HG02885 (cell line): Measurements from ENCODE around the gene RFFL.
"Not testable (repeated sequence)": the region's sequence is repeated elsewhere in the genome, so short reads cannot be mapped to it uniquely, and the experiment has no call there.

Source experiments
- ATAC-seq: cut with Tn5 transposase; IDR thresholded peaks from one replicate; pipeline ENCODE4 v1.9.1; 2021; ENCODE audit warnings: mild to moderate bottlenecking; ENCODE audit not compliant: unreplicated experiment, poor library complexity

RFFL gene

GRCh38 chr17:35063514-35064223 lies at the start of gene RFFL:
Gene RFFL (minus strand): TSS chr17:35063707. CDS start chr17:35026553, 37,154 bp downstream.
- ATAC-seq: peak; percentile 84

- not testable (repeated sequence) for ATAC-seq
Observed at GRCh38 chr17:35110791-35111190, 47.3 kb upstream of the RFFL start.

GRCh38 chr17:35104844-35105450 lies 41.4 kb upstream of the RFFL start:
- no peak for ATAC-seq

GRCh38 chr17:35103271-35103670 lies 39.8 kb upstream of the RFFL start:
- ATAC-seq: no peak

GRCh38 chr17:35101725-35102124 lies 38.2 kb upstream of the RFFL start:
- no peak for ATAC-seq

- ATAC-seq: no peak
Observed at GRCh38 chr17:35101036-35101435, 37.5 kb upstream of the RFFL start.

- ATAC-seq: no peak
Observed at GRCh38 chr17:35099908-35100307, 36.4 kb upstream of the RFFL start.

- ATAC-seq: no peak
Observed at GRCh38 chr17:35097776-35098175, 34.3 kb upstream of the RFFL start.

GRCh38 chr17:35095741-35096140 lies 32.2 kb upstream of the RFFL start:
- no peak for ATAC-seq

GRCh38 chr17:35094902-35095301 lies 31.4 kb upstream of the RFFL start:
- no peak for ATAC-seq

- ATAC-seq: not testable (repeated sequence)
Observed at GRCh38 chr17:35090707-35091106, 27.2 kb upstream of the RFFL start.

GRCh38 chr17:35089586-35090296 lies 26.2 kb upstream of the RFFL start:
- no peak for ATAC-seq

- peak; percentile 76 for ATAC-seq
Observed at GRCh38 chr17:35088881-35089585, 25.5 kb upstream of the RFFL start.

- ATAC-seq: peak; percentile 3
Observed at GRCh38 chr17:35088356-35088880, 24.9 kb upstream of the RFFL start.

GRCh38 chr17:35087731-35088355 lies 24.3 kb upstream of the RFFL start:
- ATAC-seq: no peak

- no peak for ATAC-seq
Observed at GRCh38 chr17:35086931-35087573, 23.5 kb upstream of the RFFL start.

- no peak for ATAC-seq
Observed at GRCh38 chr17:35086164-35086563, 22.7 kb upstream of the RFFL start.

- ATAC-seq: no peak
Observed at GRCh38 chr17:35084987-35085386, 21.5 kb upstream of the RFFL start.

- ATAC-seq: no peak
Observed at GRCh38 chr17:35083071-35083470, 19.6 kb upstream of the RFFL start.
